ENCODE results near the gene DTL.

DNA sequence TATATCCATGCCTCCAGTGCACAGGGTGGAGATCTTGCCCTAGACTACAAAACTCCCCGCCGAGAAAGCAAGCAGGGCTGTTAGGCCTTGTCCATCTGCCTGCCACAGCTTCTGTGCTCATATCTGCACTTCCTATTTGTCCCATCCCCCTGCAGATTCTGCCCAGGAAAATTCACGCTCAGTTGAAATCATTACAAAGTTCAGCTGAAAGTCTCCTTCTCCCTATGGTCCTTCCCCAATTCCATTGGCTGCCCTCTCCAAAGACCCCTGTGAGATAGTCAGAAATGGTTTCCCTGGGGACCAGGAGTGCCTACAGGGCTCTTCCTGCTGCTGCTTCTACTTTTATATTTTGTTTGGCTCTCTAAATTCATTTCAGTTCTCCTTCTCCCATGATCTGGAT, 63.2 kb downstream of the DTL start:
- TF ChIP-seq, protein P1, sequence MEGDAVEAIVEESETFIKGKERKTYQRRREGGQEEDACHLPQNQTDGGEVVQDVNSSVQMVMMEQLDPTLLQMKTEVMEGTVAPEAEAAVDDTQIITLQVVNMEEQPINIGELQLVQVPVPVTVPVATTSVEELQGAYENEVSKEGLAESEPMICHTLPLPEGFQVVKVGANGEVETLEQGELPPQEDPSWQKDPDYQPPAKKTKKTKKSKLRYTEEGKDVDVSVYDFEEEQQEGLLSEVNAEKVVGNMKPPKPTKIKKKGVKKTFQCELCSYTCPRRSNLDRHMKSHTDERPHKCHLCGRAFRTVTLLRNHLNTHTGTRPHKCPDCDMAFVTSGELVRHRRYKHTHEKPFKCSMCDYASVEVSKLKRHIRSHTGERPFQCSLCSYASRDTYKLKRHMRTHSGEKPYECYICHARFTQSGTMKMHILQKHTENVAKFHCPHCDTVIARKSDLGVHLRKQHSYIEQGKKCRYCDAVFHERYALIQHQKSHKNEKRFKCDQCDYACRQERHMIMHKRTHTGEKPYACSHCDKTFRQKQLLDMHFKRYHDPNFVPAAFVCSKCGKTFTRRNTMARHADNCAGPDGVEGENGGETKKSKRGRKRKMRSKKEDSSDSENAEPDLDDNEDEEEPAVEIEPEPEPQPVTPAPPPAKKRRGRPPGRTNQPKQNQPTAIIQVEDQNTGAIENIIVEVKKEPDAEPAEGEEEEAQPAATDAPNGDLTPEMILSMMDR (IDR thresholded peaks at IDR 0.05), result no peak
- TF ChIP-seq EZH2 (IDR thresholded peaks at IDR 0.05), result no peak
